ENCODE data around the gene STK32B.

- TF ChIP-seq CTCF (conservative IDR thresholded peaks at IDR 0.05; ENCODE audit: low read depth in 2 of 2) (no peak), EZH2 (IDR thresholded peaks at IDR 0.05; ENCODE audit: low read depth, unreplicated experiment) (no peak), EZH2phosphoT487 (IDR thresholded peaks at IDR 0.05; ENCODE audit: unreplicated experiment) (no peak), POLR2AphosphoS5 (IDR thresholded peaks at IDR 0.05; ENCODE audit: low read depth) (no peak), REST (IDR thresholded peaks at IDR 0.05; ENCODE audit: unreplicated experiment) (no peak), JUNB (IDR thresholded peaks at IDR 0.05; ENCODE audit: unreplicated experiment) (no peak), CREB1 (CRISPR knock-in tag; IDR thresholded peaks at IDR 0.05; ENCODE audit: low read depth) (no peak), NANOG (IDR thresholded peaks at IDR 0.05; ENCODE audit: borderline replicate concordance) (no peak), ETS1 (IDR thresholded peaks at IDR 0.05) (no peak), STAT1 (IDR thresholded peaks at IDR 0.05; ENCODE audit: unreplicated experiment) (no peak), ZNF114 (CRISPR knock-in tag; IDR thresholded peaks at IDR 0.05) (no peak), ZNF331 (CRISPR knock-in tag; IDR thresholded peaks at IDR 0.05; ENCODE audit: low read depth) (no peak), ZNF462 (CRISPR knock-in tag; IDR thresholded peaks at IDR 0.05) (no peak)
Observed at GRCh38 chr4:5403746-5404497, 352.6 kb downstream of the STK32B start.
